GM21619 (cell line): ENCODE results near the gene SOBP.

Experiments
- ATAC-seq: cut with Tn5 transposase; IDR thresholded peaks from one replicate; pipeline ENCODE4 v1.9.1; 2021; ENCODE audit not compliant: unreplicated experiment

SOBP gene

GRCh38 chr6:107523054-107523791 lies 33.3 kb downstream of the SOBP start:
- ATAC-seq: no peak

- ATAC-seq: no peak
Observed at GRCh38 chr6:107523794-107524193, 33.9 kb downstream of the SOBP start.

- no peak for ATAC-seq
Observed at GRCh38 chr6:107524626-107525025, 34.7 kb downstream of the SOBP start.

- ATAC-seq: no peak
Observed at GRCh38 chr6:107531868-107532267, 42.0 kb downstream of the SOBP start.

- ATAC-seq: no peak
Observed at GRCh38 chr6:107532706-107533105, 42.8 kb downstream of the SOBP start.

- no peak for ATAC-seq
Observed at GRCh38 chr6:107533415-107534059, 43.6 kb downstream of the SOBP start.

- ATAC-seq: no peak
Observed at GRCh38 chr6:107534571-107535141, 44.7 kb downstream of the SOBP start.

- no peak for ATAC-seq
Observed at GRCh38 chr6:107535626-107536025, 45.7 kb downstream of the SOBP start.

GRCh38 chr6:107536180-107536961 lies 46.5 kb downstream of the SOBP start:
- ATAC-seq: no peak

GRCh38 chr6:107537559-107537958 lies 47.6 kb downstream of the SOBP start:
- no peak for ATAC-seq

- ATAC-seq: no peak
Observed at GRCh38 chr6:107538856-107539387, 49.0 kb downstream of the SOBP start.

GRCh38 chr6:107539409-107539808 lies 49.5 kb downstream of the SOBP start:
- ATAC-seq: no peak

GRCh38 chr6:107539849-107540464 lies 50.0 kb downstream of the SOBP start:
- ATAC-seq: no peak

GRCh38 chr6:107540465-107540857 lies 50.5 kb downstream of the SOBP start:
- ATAC-seq: no peak

- no peak for ATAC-seq
Observed at GRCh38 chr6:107542192-107542668, 52.3 kb downstream of the SOBP start.

GRCh38 chr6:107543088-107543487 lies 53.2 kb downstream of the SOBP start:
- no peak for ATAC-seq

GRCh38 chr6:107543567-107543966 lies 53.6 kb downstream of the SOBP start:
- no peak for ATAC-seq

- ATAC-seq: no peak
Observed at GRCh38 chr6:107545763-107546162, 55.8 kb downstream of the SOBP start.

- ATAC-seq: no peak
Observed at GRCh38 chr6:107546691-107547450, 57.0 kb downstream of the SOBP start.

GRCh38 chr6:107547451-107547840 lies 57.5 kb downstream of the SOBP start:
- ATAC-seq: no peak
